CD14-positive monocyte (primary cell): ENCODE measurements around the gene CEP112. TPM values are rescaled to one million over a fixed set of nuclear protein-coding genes. Genes with fewer than 3 reads are reported as not detected.

ENCODE experiments used
- DNase-seq, 3 donors: peaks; one replicate each; pipeline ENCODE4 v3.0.0-alpha.2; 2011 to 2022
- H2AFZ ChIP-seq: 2 replicates; pipeline ENCODE4 v1.6.0; 2012; ENCODE audit warnings: mild to moderate bottlenecking, low read depth, low read length, inconsistent platforms; ENCODE audit not compliant: insufficient read depth, poor library complexity, severe bottlenecking
- H3K27ac ChIP-seq, 2 donors: 1 replicate in 1 of 2; 2 replicates in 1 of 2; pipeline ENCODE4 v1.5.1; 2012 to 2013; ENCODE audit warnings: low read length in 2 of 2, control low read depth in 1 of 2, inconsistent platforms in 1 of 2, low read depth in 1 of 2, mild to moderate bottlenecking in 1 of 2
- H3K27me3 ChIP-seq, 2 donors: one replicate each; pipeline versions ENCODE4 v1.6.0 to v1.6.1; 2011 to 2013; ENCODE audit warnings: low read length in 2 of 2; ENCODE audit not compliant: control insufficient read depth in 2 of 2, insufficient read depth in 2 of 2
- H3K36me3 ChIP-seq, 2 donors: replicated peaks in 1 of 2; 1 replicate in 1 of 2; 2 replicates in 1 of 2; pipeline versions ENCODE4 v1.5.1 to v1.6.1; 2012 to 2013; ENCODE audit warnings: low read length in 2 of 2, control low read depth in 1 of 2, inconsistent platforms in 1 of 2, mild to moderate bottlenecking in 1 of 2; ENCODE audit not compliant: insufficient read depth in 2 of 2, control insufficient read depth in 1 of 2
- H3K4me1 ChIP-seq, 2 donors: 1 replicate in 1 of 2; 2 replicates in 1 of 2; pipeline versions ENCODE4 v1.5.1 to v1.6.1; 2012 to 2013; ENCODE audit warnings: low read length in 2 of 2, control low read depth in 1 of 2, inconsistent platforms in 1 of 2, mild to moderate bottlenecking in 1 of 2, moderate library complexity in 1 of 2; ENCODE audit not compliant: insufficient read depth in 2 of 2, control insufficient read depth in 1 of 2
- H3K4me2 ChIP-seq: replicated peaks from 2 replicates; pipeline ENCODE3; 2012; ENCODE audit warnings: low read length, moderate library complexity, mild to moderate bottlenecking; ENCODE audit not compliant: poor library complexity, severe bottlenecking; ENCODE audit errors: extremely low read depth
- H3K4me3 ChIP-seq, 3 experiments: fragments of 200-600 bp in 1 of 3; sonication (generic) in 1 of 3; replicated peaks in 1 of 3; 1 replicate in 2 of 3; 2 replicates in 1 of 3; pipeline ENCODE4 v1.5.1; 2011 to 2013; ENCODE audit warnings: low read length in 3 of 3, mild to moderate bottlenecking in 3 of 3, control low read depth in 2 of 3, low read depth in 2 of 3, inconsistent platforms in 1 of 3, moderate library complexity in 1 of 3
- H3K79me2 ChIP-seq: 2 replicates; pipeline ENCODE4 v1.6.0; 2012; ENCODE audit warnings: mild to moderate bottlenecking, control low read depth, inconsistent platforms, low read length, moderate library complexity; ENCODE audit not compliant: insufficient read depth
- H3K9ac ChIP-seq: 2 replicates; pipeline ENCODE4 v1.6.0; 2017; ENCODE audit warnings: low read length, mild to moderate bottlenecking; ENCODE audit not compliant: insufficient read depth, poor library complexity, severe bottlenecking
- H3K9me3 ChIP-seq, 2 donors: replicated peaks in 1 of 2; 1 replicate in 1 of 2; 2 replicates in 1 of 2; pipeline versions ENCODE4 v1.5.1 to v1.6.1; 2012 to 2013; ENCODE audit warnings: low read length in 2 of 2, control low read depth in 1 of 2; ENCODE audit not compliant: control insufficient read depth in 1 of 2, insufficient read depth in 1 of 2
- H4K20me1 ChIP-seq: 2 replicates; pipeline ENCODE4 v1.6.0; 2012; ENCODE audit warnings: mild to moderate bottlenecking, low read length, control low read depth, moderate library complexity; ENCODE audit not compliant: insufficient read depth
- H3K27ac Mint-ChIP-seq, 7 donors: one replicate each; pipeline ENCODE4 v1.8.0; 2020; ENCODE audit warnings: mild to moderate bottlenecking in 7 of 7, mixed read lengths in 7 of 7, moderate library complexity in 6 of 7, inconsistent platforms in 2 of 7
- H3K27me3 Mint-ChIP-seq, 3 donors: one replicate each; pipeline ENCODE4 v1.8.0; 2021 to 2022; ENCODE audit warnings: low read depth in 3 of 3, mild to moderate bottlenecking in 3 of 3, mixed read lengths in 3 of 3, moderate library complexity in 3 of 3, inconsistent platforms in 1 of 3
- H3K36me3 Mint-ChIP-seq, 2 donors: one replicate each; pipeline ENCODE4 v1.8.0; 2020; ENCODE audit warnings: mixed read lengths in 2 of 2, inconsistent platforms in 1 of 2, mild to moderate bottlenecking in 1 of 2
- H3K4me1 Mint-ChIP-seq: one replicate; pipeline ENCODE4 v1.8.0; 2020; ENCODE audit warnings: mild to moderate bottlenecking, mixed read lengths
- H3K4me3 Mint-ChIP-seq, 2 donors: one replicate each; pipeline ENCODE4 v1.8.0; 2020; ENCODE audit warnings: mild to moderate bottlenecking in 2 of 2, mixed read lengths in 2 of 2, moderate library complexity in 1 of 2
- H3K9me3 Mint-ChIP-seq, 7 donors: one replicate each; pipeline ENCODE4 v1.8.0; 2020 to 2022; ENCODE audit warnings: mixed read lengths in 7 of 7, mild to moderate bottlenecking in 6 of 7, moderate library complexity in 6 of 7, inconsistent platforms in 2 of 7
- CTCF ChIP-seq: fragments of 200-600 bp; IDR thresholded peaks from one replicate; pipeline ENCODE4 v1.8.0; 2022; ENCODE audit warnings: antibody characterized with exemption, mild to moderate bottlenecking
- WGBS: methylation state at CpG from one replicate; pipeline ENCODE4 v1.1.5; 2013; ENCODE audit warnings: missing lambda C conversion rate; ENCODE audit not compliant: insufficient coverage; 5-methylcytosine and 5-hydroxymethylcytosine counted together
- intact Hi-C, 2 donors: fragments of 100-400 bp; cut with micrococcal nuclease; formaldehyde crosslinking; loops; one replicate each; pipeline versions ENCODE4 v1.15.0 to v1.15.1; 2023
- polyA plus RNA-seq, 3 donors: library from polyadenylated mRNA; depleted of rRNA in 1 of 3; unstranded in 2 of 3; stranded (reverse) in 1 of 3; fragments of 300-500 nt in 2 of 3; fragments of >200 nt in 1 of 3; fragmentation: Illumina TruSeq in 2 of 3; gene quantifications; 1 replicate in 2 of 3; 2 replicates in 1 of 3; pipeline ENCODE4 v1.2.3, GENCODE V29; 2012 to 2021

The CEP112 gene
- polyA plus RNA-seq, 3 donors, result 0.10 TPM; not detected in 2

GRCh38 chr17:65771704-65772103 lies 420.2 kb downstream of the CEP112 start:
- Histone ChIP-seq H3K27me3 (no peaks in the 10 kb centered on the region), H3K4me1 (no peaks in the 10 kb centered on the region), H3K9me3 (no peaks in the 10 kb centered on the region), H3K27ac (no peak overlapping the region), H3K4me2 (no peak overlapping the region), H3K4me3 (no peak overlapping the region), H2AFZ (no peak overlapping the region), H3K9ac (no peak overlapping the region), H3K36me3 (no peaks in the 10 kb centered on the region), H3K79me2 (no peaks in the 10 kb centered on the region), H4K20me1 (no peaks in the 10 kb centered on the region)
- H3K4me3 Mint-ChIP-seq, result no peak overlapping the region
- peaks cover 0 to 2% (median 0%) of the 10 kb centered on the region in 3 donors for H3K27me3 Mint-ChIP-seq
- TF ChIP-seq CTCF, result no peak
- H3K27ac Mint-ChIP-seq, result no peak overlapping the region
- peaks cover 0 to 4% (median 0%) of the 10 kb centered on the region in 7 donors for H3K9me3 Mint-ChIP-seq
- H3K4me1 Mint-ChIP-seq, result peaks cover 6% of the 10 kb centered on the region
- H3K36me3 Mint-ChIP-seq, result no peaks in the 10 kb centered on the region
- intact Hi-C loops, result no loop called here
- DNase-seq, result no peak

DNA sequence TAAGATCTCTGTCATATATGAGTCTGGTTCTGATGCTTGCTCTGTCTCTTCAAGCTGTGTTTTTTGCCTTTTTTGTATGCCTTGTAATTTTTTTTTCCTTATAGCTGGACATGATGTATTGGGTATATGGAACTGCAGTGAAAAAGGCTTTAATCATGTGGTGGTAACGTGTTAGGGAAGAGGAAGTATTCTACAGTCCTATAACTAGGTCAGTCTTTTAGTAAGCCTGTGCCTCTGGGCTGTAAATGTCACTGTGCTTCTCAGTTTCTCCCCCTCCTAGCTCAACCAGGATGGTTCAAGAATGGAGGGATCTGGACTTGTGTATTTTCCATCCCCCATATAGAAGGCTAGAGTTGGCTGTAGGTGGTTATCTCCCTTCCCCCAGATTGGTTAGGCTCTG lies 428.1 kb downstream of the CEP112 start:
- H3K27me3 Mint-ChIP-seq, result peaks cover 0 to 3% (median 2%) of the 10 kb centered on the region in 3 donors

More for the DNA sequence above, 428.1 kb downstream of the CEP112 start:
- intact Hi-C loops, result no loop called here
- no peak overlapping the region for H3K27ac Mint-ChIP-seq
- DNase-seq, result no peak
- H3K4me3 Mint-ChIP-seq, result no peak overlapping the region
- no peaks in the 10 kb centered on the region for H3K36me3 Mint-ChIP-seq
- Histone ChIP-seq H3K9ac (no peak overlapping the region), H3K9me3 (no peaks in the 10 kb centered on the region), H4K20me1 (no peaks in the 10 kb centered on the region), H3K4me2 (no peak overlapping the region), H3K79me2 (no peaks in the 10 kb centered on the region), H3K27me3 (no peaks in the 10 kb centered on the region), H3K4me1 (no peaks in the 10 kb centered on the region), H3K4me3 (no peak overlapping the region), H2AFZ (no peak overlapping the region), H3K27ac (no peak overlapping the region), H3K36me3 (no peaks in the 10 kb centered on the region)
- no peaks in the 10 kb centered on the region for H3K4me1 Mint-ChIP-seq
- no CpG with 5 or more reads among the region's 1 CpG for WGBS
- peaks cover 0 to 12% (median 0%) of the 10 kb centered on the region in 7 donors for H3K9me3 Mint-ChIP-seq
- TF ChIP-seq CTCF, result no peak
